Activated CD4-positive, alpha-beta T cell treated with anti-CD3 and anti-CD28 coated beads, Interleukin-2, amount 10 ng/mL, durations not matched to agents 24 days and 14 days (primary cell): ENCODE measurements around the gene ZC3H12D. TPM values are rescaled to one million over a fixed set of nuclear protein-coding genes. Genes with fewer than 3 reads are reported as not detected.

Experiments
- DNase-seq: peaks from one replicate; pipeline ENCODE4 v3.0.0; 2022
- H3K27ac Mint-ChIP-seq: one replicate; pipeline ENCODE4 v1.8.0; 2022; ENCODE audit warnings: mild to moderate bottlenecking, mixed read lengths
- H3K27me3 Mint-ChIP-seq: one replicate; pipeline ENCODE4 v1.8.0; 2022; ENCODE audit warnings: mixed read lengths
- H3K36me3 Mint-ChIP-seq: one replicate; pipeline ENCODE4 v1.8.0; 2022; ENCODE audit warnings: low read depth, mild to moderate bottlenecking, mixed read lengths
- H3K4me1 Mint-ChIP-seq: one replicate; pipeline ENCODE4 v1.8.0; 2021; ENCODE audit warnings: mixed read lengths
- H3K4me3 Mint-ChIP-seq: one replicate; pipeline ENCODE4 v1.8.0; 2022; ENCODE audit warnings: mild to moderate bottlenecking, moderate library complexity, mixed read lengths
- H3K9me3 Mint-ChIP-seq: one replicate; pipeline ENCODE4 v1.8.0; 2021; ENCODE audit warnings: mixed read lengths
- intact Hi-C: fragments of 100-400 bp; cut with micrococcal nuclease; formaldehyde crosslinking; loops from one replicate; pipeline ENCODE4 v1.15.1; 2023
- total RNA-seq: library from RNA; stranded (reverse); gene quantifications from 2 replicates; pipeline ENCODE4 v1.2.3, GENCODE V29; 2022

Gene ZC3H12D
- total RNA-seq, 1 donor from 2014 or later, result 79.8 TPM

- Mint-ChIP-seq H3K4me3 (no peak overlapping the region), H3K27ac (peak overlapping the region; percentile 11), H3K4me1 (peaks cover 23% of the 10 kb centered on the region), H3K27me3 (no peaks in the 10 kb centered on the region), H3K36me3 (peaks cover 17% of the 10 kb centered on the region), H3K9me3 (peaks cover 10% of the 10 kb centered on the region)
- intact Hi-C loops, result no loop called here
- DNase-seq, result peak; percentile 52
These were observed 65.0 kb downstream of the ZC3H12D start for GRCh38 chr6:149419696-149420404.

- peak; percentile 40 for DNase-seq
- no peaks in the 10 kb centered on the region for H3K27me3 Mint-ChIP-seq
- no peak overlapping the region for H3K27ac Mint-ChIP-seq
- H3K9me3 Mint-ChIP-seq, result peaks cover 13% of the 10 kb centered on the region
- no peak overlapping the region for H3K4me3 Mint-ChIP-seq
- peaks cover 56% of the 10 kb centered on the region for H3K36me3 Mint-ChIP-seq
- peaks cover 31% of the 10 kb centered on the region for H3K4me1 Mint-ChIP-seq
- intact Hi-C loops, result no loop called here
These were observed 70.0 kb downstream of the ZC3H12D start for GRCh38 chr6:149414821-149415220.

GRCh38 chr6:149414009-149414408 lies 70.8 kb downstream of the ZC3H12D start:
- Mint-ChIP-seq H3K36me3 (peaks cover 62% of the 10 kb centered on the region), H3K4me3 (no peak overlapping the region), H3K9me3 (peaks cover 13% of the 10 kb centered on the region), H3K27ac (peak overlapping the region; percentile 34), H3K27me3 (no peaks in the 10 kb centered on the region), H3K4me1 (peaks cover 31% of the 10 kb centered on the region)
- DNase-seq, result peak; percentile 51
- intact Hi-C loops, result no loop called here

- peaks cover 65% of the 10 kb centered on the region for H3K36me3 Mint-ChIP-seq
- H3K4me1 Mint-ChIP-seq, result peaks cover 26% of the 10 kb centered on the region
- H3K9me3 Mint-ChIP-seq, result peaks cover 7% of the 10 kb centered on the region
- no peaks in the 10 kb centered on the region for H3K27me3 Mint-ChIP-seq
- peak; percentile 52 for DNase-seq
- H3K4me3 Mint-ChIP-seq, result no peak overlapping the region
- H3K27ac Mint-ChIP-seq, result no peak overlapping the region
- intact Hi-C loops, result no loop called here
These were observed 74.3 kb downstream of the ZC3H12D start for GRCh38 chr6:149410557-149410956.

- peaks cover 32% of the 10 kb centered on the region for H3K4me1 Mint-ChIP-seq
- no peak overlapping the region for H3K27ac Mint-ChIP-seq
- no peaks in the 10 kb centered on the region for H3K27me3 Mint-ChIP-seq
- H3K36me3 Mint-ChIP-seq, result peaks cover 67% of the 10 kb centered on the region
- H3K4me3 Mint-ChIP-seq, result no peak overlapping the region
- DNase-seq, result peak; percentile 43
- peaks cover under 1% of the 10 kb centered on the region for H3K9me3 Mint-ChIP-seq
- intact Hi-C loops, result loop anchor here (5.0 kb wide), 1 partner anchor 42 kb away; no protein-coding TSS in a partner anchor
These were observed 75.2 kb downstream of the ZC3H12D start for GRCh38 chr6:149409617-149410016.

GRCh38 chr6:149405823-149406765 lies 78.7 kb downstream of the ZC3H12D start:
- intact Hi-C loops, result loop anchor here (5.0 kb wide), 1 partner anchor 39 kb away; no protein-coding TSS in a partner anchor
- H3K9me3 Mint-ChIP-seq, result no peaks in the 10 kb centered on the region
- no peaks in the 10 kb centered on the region for H3K27me3 Mint-ChIP-seq
- peak overlapping the region; percentile 87 for H3K27ac Mint-ChIP-seq
- peak; percentile 48 for DNase-seq
- peaks cover 74% of the 10 kb centered on the region for H3K36me3 Mint-ChIP-seq
- H3K4me3 Mint-ChIP-seq, result no peak overlapping the region
- H3K4me1 Mint-ChIP-seq, result peaks cover 48% of the 10 kb centered on the region

GRCh38 chr6:149403534-149403933 lies 81.3 kb downstream of the ZC3H12D start:
- Mint-ChIP-seq H3K4me1 (peaks cover 40% of the 10 kb centered on the region), H3K9me3 (no peaks in the 10 kb centered on the region), H3K27me3 (no peaks in the 10 kb centered on the region), H3K36me3 (peaks cover 71% of the 10 kb centered on the region), H3K27ac (peak overlapping the region; percentile 78), H3K4me3 (no peak overlapping the region)
- intact Hi-C loops, result no loop called here
- DNase-seq, result peak; percentile 53

GRCh38 chr6:149400050-149400449 lies 84.8 kb downstream of the ZC3H12D start, which contains the start of gene SUMO4:
Gene SUMO4, plus strand, starts transcription at chr6:149400262. Its CDS starts 130 bp downstream, at chr6:149400392.
- Mint-ChIP-seq H3K4me1 (peaks cover 47% of the 10 kb centered on the region), H3K4me3 (no peak within 1 kb of the TSS), H3K9me3 (no peaks in the 10 kb centered on the region), H3K27me3 (no peaks in the 10 kb centered on the region), H3K36me3 (peaks cover 81% of the 10 kb centered on the region), H3K27ac (no peak within 1 kb of the TSS)
- intact Hi-C loops, result no loop called here
- peak; percentile 57 for DNase-seq

GRCh38 chr6:149397384-149397783 lies 87.4 kb downstream of the ZC3H12D start:
- no peaks in the 10 kb centered on the region for H3K9me3 Mint-ChIP-seq
- peaks cover 49% of the 10 kb centered on the region for H3K4me1 Mint-ChIP-seq
- no peak for DNase-seq
- peak overlapping the region; percentile 59 for H3K27ac Mint-ChIP-seq
- peaks cover 78% of the 10 kb centered on the region for H3K36me3 Mint-ChIP-seq
- no peaks in the 10 kb centered on the region for H3K27me3 Mint-ChIP-seq
- H3K4me3 Mint-ChIP-seq, result no peak overlapping the region
- intact Hi-C loops, result no loop called here

Other genes starting within 250 kb of the ZC3H12D start
- gene TAB2, start 167.3 kb downstream of the ZC3H12D start, total RNA-seq, result 135 and 136 TPM in 2 replicates
- 10.1 and 10.9 TPM in 2 replicates for gene SUMO4, start 84.8 kb downstream of the ZC3H12D start, total RNA-seq
- gene PPIL4, start 61.0 kb upstream of the ZC3H12D start, total RNA-seq, result 24.2 and 28.4 TPM in 2 replicates
- 18.0 and 19.9 TPM in 2 replicates for gene GINM1, start 81.4 kb upstream of the ZC3H12D start, total RNA-seq
- gene KATNA1, start 163.7 kb upstream of the ZC3H12D start, total RNA-seq, result 18.9 and 23.0 TPM in 2 replicates
- gene LATS1, start 233.1 kb upstream of the ZC3H12D start, total RNA-seq, result 31.8 and 33.7 TPM in 2 replicates